ENCODE measurements around the gene NTM. TPM values are rescaled to one million over a fixed set of nuclear protein-coding genes. Genes with fewer than 3 reads are reported as not detected.

The NTM gene
- total RNA-seq, 2 donors from 2014 or later, result not detected

DNA sequence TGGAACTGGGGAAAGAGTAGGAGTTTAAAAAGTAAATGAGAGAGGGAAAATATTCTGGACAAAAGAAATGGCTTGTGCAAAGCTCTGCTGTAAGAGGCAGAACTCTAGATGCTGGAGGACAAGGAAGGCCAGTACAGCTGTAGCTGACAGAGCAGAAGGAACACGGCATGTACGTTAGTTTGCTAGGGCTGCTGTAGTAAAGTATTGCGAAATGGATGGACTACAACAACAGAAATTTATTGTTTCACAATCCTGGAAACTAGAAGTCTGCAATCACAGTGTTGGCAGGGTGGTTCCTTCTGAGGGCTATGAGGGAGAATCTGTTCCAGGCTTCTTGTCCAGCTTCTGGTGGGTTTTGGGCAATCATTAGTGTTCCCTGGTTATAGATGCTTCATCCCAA lies 454.4 kb downstream of the NTM start:
- ATAC-seq (replicated peaks), result no peak
- Mint-ChIP-seq H3K27me3 (peaks cover 19% of the 10 kb centered on the region), H3K9me3 (peaks cover 3% of the 10 kb centered on the region), H3K4me1 (no peaks in the 10 kb centered on the region), H3K4me3 (no peak overlapping the region), H3K36me3 (ENCODE audit: low read depth) (no peaks in the 10 kb centered on the region), H3K27ac (no peak overlapping the region)

DNA sequence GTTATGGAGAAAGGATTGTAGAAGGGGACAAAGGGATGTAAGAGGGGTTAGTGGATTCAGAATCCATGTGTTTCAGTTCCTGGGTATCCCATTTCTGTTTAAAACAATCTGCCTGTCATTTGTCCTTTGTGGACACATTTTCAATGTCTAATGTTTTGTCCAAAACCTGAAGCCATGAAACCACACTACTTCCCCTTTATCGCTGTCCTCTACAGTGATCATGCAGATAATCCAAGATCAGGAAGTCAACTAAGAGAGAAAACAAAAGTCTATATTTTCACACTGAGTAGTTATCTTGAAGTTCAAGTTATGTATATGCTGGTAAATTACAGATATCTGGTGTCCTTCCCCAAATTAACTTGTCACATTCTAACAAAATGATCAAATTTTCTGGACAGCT lies 457.0 kb downstream of the NTM start:
- Mint-ChIP-seq H3K27me3 (peaks cover 6% of the 10 kb centered on the region), H3K4me1 (no peaks in the 10 kb centered on the region), H3K9me3 (no peaks in the 10 kb centered on the region), H3K27ac (no peak overlapping the region), H3K36me3 (ENCODE audit: low read depth) (no peaks in the 10 kb centered on the region), H3K4me3 (no peak overlapping the region)
- no peak for ATAC-seq (replicated peaks)

DNA sequence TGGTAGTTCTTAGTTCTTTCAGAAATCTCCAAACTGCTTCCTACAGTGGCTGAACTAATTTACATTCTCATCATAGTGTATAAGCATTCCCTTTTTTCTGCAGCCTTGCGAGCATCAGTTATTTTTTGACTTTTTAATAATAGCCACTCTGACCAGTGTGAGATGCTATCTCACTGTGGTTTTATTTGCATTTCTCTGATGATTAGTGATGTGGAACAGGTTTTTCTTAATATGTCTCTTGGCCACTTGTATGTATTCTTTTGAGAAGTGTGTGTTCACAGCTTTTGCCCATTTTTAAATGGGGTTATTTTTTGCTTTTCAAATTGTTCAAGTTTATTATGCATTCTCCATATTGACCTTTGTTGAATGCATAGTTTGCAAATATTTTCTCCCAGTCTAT lies 459.3 kb downstream of the NTM start:
- peaks cover 6% of the 10 kb centered on the region for H3K27me3 Mint-ChIP-seq
- H3K4me3 Mint-ChIP-seq, result no peak overlapping the region
- H3K27ac Mint-ChIP-seq, result no peak overlapping the region
- no peaks in the 10 kb centered on the region for H3K4me1 Mint-ChIP-seq
- ATAC-seq (replicated peaks), result no peak
- H3K36me3 Mint-ChIP-seq (ENCODE audit: low read depth), result no peaks in the 10 kb centered on the region
- H3K9me3 Mint-ChIP-seq, result peaks cover under 1% of the 10 kb centered on the region

DNA sequence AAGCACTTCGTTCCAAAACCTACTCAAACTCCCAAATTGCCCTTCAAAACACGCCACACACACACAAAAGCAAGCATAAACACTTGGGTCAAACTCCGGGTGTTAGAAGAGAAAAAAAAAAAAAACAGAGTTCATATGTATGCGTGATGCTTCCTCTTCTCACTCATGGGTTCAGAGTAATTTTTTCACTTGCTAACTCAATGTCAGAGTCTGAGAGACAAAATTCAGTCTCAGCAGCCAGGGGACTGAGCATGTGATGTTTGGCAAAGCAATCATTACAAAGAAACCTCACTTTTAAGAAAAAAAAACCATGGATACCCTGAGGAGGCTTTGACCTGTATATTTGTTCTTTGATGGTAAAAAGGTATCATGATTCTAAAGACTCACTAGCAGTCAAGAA lies 461.7 kb downstream of the NTM start:
- H3K9me3 Mint-ChIP-seq, result peaks cover 4% of the 10 kb centered on the region
- no peak overlapping the region for H3K4me3 Mint-ChIP-seq
- no peak for ATAC-seq (replicated peaks)
- no peaks in the 10 kb centered on the region for H3K4me1 Mint-ChIP-seq
- no peak overlapping the region for H3K27ac Mint-ChIP-seq
- no peaks in the 10 kb centered on the region for H3K36me3 Mint-ChIP-seq (ENCODE audit: low read depth)
- H3K27me3 Mint-ChIP-seq, result peaks cover 10% of the 10 kb centered on the region

GRCh38 chr11:131833366-131833765 lies 463.0 kb downstream of the NTM start:
- H3K9me3 Mint-ChIP-seq, result peaks cover 6% of the 10 kb centered on the region
- H3K4me3 Mint-ChIP-seq, result no peak overlapping the region
- no peaks in the 10 kb centered on the region for H3K4me1 Mint-ChIP-seq
- no peaks in the 10 kb centered on the region for H3K36me3 Mint-ChIP-seq (ENCODE audit: low read depth)
- H3K27ac Mint-ChIP-seq, result no peak overlapping the region
- no peak for ATAC-seq (replicated peaks)
- H3K27me3 Mint-ChIP-seq, result peaks cover 12% of the 10 kb centered on the region

GRCh38 chr11:131837562-131837961 lies 467.1 kb downstream of the NTM start:
- H3K9me3 Mint-ChIP-seq, result peaks cover 14% of the 10 kb centered on the region
- ATAC-seq (replicated peaks), result no peak
- no peak overlapping the region for H3K27ac Mint-ChIP-seq
- H3K4me3 Mint-ChIP-seq, result no peak overlapping the region
- H3K27me3 Mint-ChIP-seq, result peaks cover 22% of the 10 kb centered on the region
- no peaks in the 10 kb centered on the region for H3K36me3 Mint-ChIP-seq (ENCODE audit: low read depth)
- no peaks in the 10 kb centered on the region for H3K4me1 Mint-ChIP-seq

DNA sequence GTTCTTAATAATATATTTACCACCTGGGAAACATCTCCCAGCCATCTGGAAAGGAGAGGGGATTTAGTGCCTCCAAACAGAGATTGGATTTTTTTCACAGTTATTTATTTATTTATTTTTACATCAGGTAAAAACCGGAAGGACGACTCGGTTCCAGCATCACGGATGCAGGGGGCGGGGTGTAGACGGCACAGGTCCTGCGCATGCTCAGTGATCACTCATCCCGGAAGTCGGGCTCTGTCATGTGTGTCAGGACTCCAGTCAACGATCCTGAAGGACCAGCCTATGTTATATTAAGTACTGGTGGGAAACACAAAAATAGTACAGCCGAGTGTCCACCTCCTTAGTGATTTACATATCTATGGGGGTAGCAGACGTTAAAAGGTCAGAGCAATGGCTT lies 467.6 kb downstream of the NTM start:
- Mint-ChIP-seq H3K4me1 (no peaks in the 10 kb centered on the region), H3K9me3 (peaks cover 14% of the 10 kb centered on the region), H3K27me3 (peaks cover 22% of the 10 kb centered on the region), H3K4me3 (no peak overlapping the region), H3K27ac (no peak overlapping the region), H3K36me3 (ENCODE audit: low read depth) (no peaks in the 10 kb centered on the region)
- ATAC-seq (replicated peaks), result no peak

- no peak for ATAC-seq (replicated peaks)
- Mint-ChIP-seq H3K4me1 (no peaks in the 10 kb centered on the region), H3K9me3 (peaks cover 14% of the 10 kb centered on the region), H3K27ac (no peak overlapping the region), H3K4me3 (no peak overlapping the region), H3K36me3 (ENCODE audit: low read depth) (no peaks in the 10 kb centered on the region), H3K27me3 (peaks cover 20% of the 10 kb centered on the region)
Observed at GRCh38 chr11:131839326-131839725, 468.9 kb downstream of the NTM start.

GRCh38 chr11:131840545-131840944 lies 470.1 kb downstream of the NTM start:
- no peaks in the 10 kb centered on the region for H3K4me1 Mint-ChIP-seq
- ATAC-seq (replicated peaks), result no peak
- peaks cover 16% of the 10 kb centered on the region for H3K27me3 Mint-ChIP-seq
- no peak overlapping the region for H3K4me3 Mint-ChIP-seq
- peaks cover 11% of the 10 kb centered on the region for H3K9me3 Mint-ChIP-seq
- H3K27ac Mint-ChIP-seq, result no peak overlapping the region
- no peaks in the 10 kb centered on the region for H3K36me3 Mint-ChIP-seq (ENCODE audit: low read depth)

GRCh38 chr11:131841028-131841427 lies 470.6 kb downstream of the NTM start:
- ATAC-seq (replicated peaks), result no peak
- Mint-ChIP-seq H3K4me1 (no peaks in the 10 kb centered on the region), H3K36me3 (ENCODE audit: low read depth) (no peaks in the 10 kb centered on the region), H3K27ac (no peak overlapping the region), H3K9me3 (peaks cover 11% of the 10 kb centered on the region), H3K27me3 (peaks cover 16% of the 10 kb centered on the region), H3K4me3 (no peak overlapping the region)

GRCh38 chr11:131841925-131842635 lies 471.7 kb downstream of the NTM start:
- H3K36me3 Mint-ChIP-seq (ENCODE audit: low read depth), result no peaks in the 10 kb centered on the region

GRCh38 chr11:131845255-131845654 lies 474.8 kb downstream of the NTM start:
- Mint-ChIP-seq H3K27me3 (peaks cover 7% of the 10 kb centered on the region), H3K4me3 (no peak overlapping the region), H3K27ac (no peak overlapping the region), H3K36me3 (ENCODE audit: low read depth) (no peaks in the 10 kb centered on the region), H3K4me1 (no peaks in the 10 kb centered on the region), H3K9me3 (no peaks in the 10 kb centered on the region)
- ATAC-seq (replicated peaks), result no peak

More at GRCh38 chr11:131841925-131842635, 471.7 kb downstream of the NTM start:
- peaks cover 11% of the 10 kb centered on the region for H3K9me3 Mint-ChIP-seq
- no peak overlapping the region for H3K27ac Mint-ChIP-seq
- H3K4me3 Mint-ChIP-seq, result no peak overlapping the region
- no peak for ATAC-seq (replicated peaks)
- peaks cover 16% of the 10 kb centered on the region for H3K27me3 Mint-ChIP-seq
- no peaks in the 10 kb centered on the region for H3K4me1 Mint-ChIP-seq

DNA sequence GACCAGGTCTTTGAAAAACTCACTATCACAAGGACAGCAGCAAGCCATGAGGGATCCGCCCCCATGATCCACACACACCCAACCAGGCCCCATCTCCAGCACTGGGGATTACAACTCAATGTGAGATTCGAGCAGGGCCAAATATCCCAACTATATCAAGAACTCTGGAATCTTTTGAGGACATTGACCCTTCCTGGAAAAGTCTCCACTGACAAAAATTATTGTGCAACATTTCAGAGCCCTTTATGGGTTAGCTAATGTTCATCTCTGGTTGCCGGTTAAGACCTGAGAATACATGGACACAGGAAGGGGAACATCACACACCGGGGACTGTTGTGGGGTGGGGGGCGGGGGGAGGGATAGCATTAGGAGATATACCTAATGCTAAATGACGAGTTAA lies 479.1 kb downstream of the NTM start:
- no peaks in the 10 kb centered on the region for H3K36me3 Mint-ChIP-seq (ENCODE audit: low read depth)
- no peaks in the 10 kb centered on the region for H3K9me3 Mint-ChIP-seq
- H3K27me3 Mint-ChIP-seq, result no peaks in the 10 kb centered on the region
- H3K4me3 Mint-ChIP-seq, result no peak overlapping the region
- H3K4me1 Mint-ChIP-seq, result no peaks in the 10 kb centered on the region
- ATAC-seq (replicated peaks), result no peak
- H3K27ac Mint-ChIP-seq, result no peak overlapping the region

DNA sequence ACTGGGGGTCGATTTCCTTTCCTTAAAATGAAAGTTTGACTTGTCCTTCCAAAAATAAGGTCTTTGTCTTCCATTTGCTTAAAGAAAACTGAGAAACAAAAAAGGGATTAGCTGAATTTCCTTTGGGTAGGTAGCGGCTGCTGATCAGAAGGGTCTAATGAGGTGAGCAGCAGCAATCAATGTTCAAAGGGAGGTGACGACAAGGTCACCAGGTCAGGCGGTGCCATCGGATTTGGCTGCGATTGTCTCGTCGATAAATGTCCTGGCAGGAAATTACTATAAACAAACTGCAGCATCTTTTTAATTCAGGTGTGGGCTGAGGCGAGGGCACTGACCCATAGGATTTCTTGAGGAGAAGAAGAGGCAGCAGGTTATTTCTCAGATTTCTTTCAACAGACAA lies 480.1 kb downstream of the NTM start:
- H3K36me3 Mint-ChIP-seq (ENCODE audit: low read depth), result no peaks in the 10 kb centered on the region
- H3K27me3 Mint-ChIP-seq, result no peaks in the 10 kb centered on the region
- H3K9me3 Mint-ChIP-seq, result no peaks in the 10 kb centered on the region
- H3K4me1 Mint-ChIP-seq, result no peaks in the 10 kb centered on the region
- no peak overlapping the region for H3K27ac Mint-ChIP-seq
- no peak for ATAC-seq (replicated peaks)
- no peak overlapping the region for H3K4me3 Mint-ChIP-seq

DNA sequence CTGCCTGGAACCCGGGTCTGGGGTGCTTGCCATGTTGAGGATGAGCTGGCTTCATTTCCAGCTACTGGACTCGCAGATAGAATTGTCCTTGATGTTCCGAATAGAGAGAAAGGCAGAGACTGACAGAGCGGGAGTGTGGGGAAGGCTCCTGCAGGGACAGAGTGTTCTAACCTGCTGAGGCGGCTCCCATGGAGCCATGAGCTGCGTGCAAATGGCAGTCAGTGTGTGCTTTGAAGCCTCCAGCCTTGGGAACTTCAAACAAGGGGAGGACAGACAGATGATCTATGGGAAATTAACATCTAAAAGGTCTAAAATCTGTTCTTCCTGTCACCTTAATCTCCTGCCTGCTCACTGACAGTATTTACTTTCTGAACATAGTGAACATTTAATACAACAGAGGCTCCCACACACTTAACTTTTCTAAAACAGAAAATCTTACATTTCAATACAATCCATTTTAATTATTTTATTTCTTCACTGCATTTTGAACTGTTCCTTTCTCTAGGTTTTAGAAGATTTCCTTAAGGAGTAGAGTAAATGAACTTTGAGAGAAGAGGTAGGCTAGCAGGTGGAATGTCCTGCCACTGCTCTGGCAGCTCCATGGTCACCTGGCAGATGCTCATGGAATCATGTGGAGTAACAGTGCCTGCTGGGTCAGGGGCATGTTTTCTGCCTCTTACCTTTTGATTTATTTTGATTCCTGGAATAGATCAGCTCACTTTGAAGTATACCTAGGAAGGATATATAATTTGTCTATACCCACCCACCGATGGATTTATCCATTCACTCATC lies 481.7 kb downstream of the NTM start:
- Mint-ChIP-seq H3K27ac (no peak overlapping the region), H3K4me1 (no peaks in the 10 kb centered on the region), H3K27me3 (no peaks in the 10 kb centered on the region), H3K9me3 (no peaks in the 10 kb centered on the region), H3K4me3 (no peak overlapping the region), H3K36me3 (ENCODE audit: low read depth) (no peaks in the 10 kb centered on the region)
- no peak for ATAC-seq (replicated peaks)
